ENCODE data around the gene CTNNA2.
"Not testable (repeated sequence)": the region's sequence is repeated elsewhere in the genome, so short reads cannot be mapped to it uniquely, and the experiment has no call there.

CTNNA2 gene

DNA sequence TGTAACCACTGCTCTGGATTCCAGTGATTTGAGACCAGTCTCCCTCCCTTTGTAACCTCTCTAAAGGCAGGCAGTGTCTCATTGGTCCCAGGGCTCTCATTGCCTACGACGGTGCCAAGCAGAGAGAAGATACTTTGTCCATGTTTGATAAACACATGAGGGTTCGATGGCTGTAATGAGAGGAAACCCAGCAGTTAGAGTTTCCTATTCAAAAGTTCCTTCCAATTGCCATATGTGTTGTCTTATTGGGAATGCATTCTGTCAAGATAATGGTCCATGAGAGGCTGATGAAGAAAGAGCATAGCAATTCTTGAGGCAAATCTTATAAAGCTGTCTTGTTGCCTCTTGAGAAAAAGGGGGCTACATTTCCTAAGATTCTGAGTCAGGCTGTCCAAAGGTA lies 499.2 kb downstream of the CTNNA2 start:
- Histone ChIP-seq H3K9me3 (ENCODE audit: control insufficient read depth, low read length) (no peaks in the 10 kb centered on the region), H3K4me1 (ENCODE audit: control insufficient read depth, insufficient read depth, low read length) (no peaks in the 10 kb centered on the region)

DNA sequence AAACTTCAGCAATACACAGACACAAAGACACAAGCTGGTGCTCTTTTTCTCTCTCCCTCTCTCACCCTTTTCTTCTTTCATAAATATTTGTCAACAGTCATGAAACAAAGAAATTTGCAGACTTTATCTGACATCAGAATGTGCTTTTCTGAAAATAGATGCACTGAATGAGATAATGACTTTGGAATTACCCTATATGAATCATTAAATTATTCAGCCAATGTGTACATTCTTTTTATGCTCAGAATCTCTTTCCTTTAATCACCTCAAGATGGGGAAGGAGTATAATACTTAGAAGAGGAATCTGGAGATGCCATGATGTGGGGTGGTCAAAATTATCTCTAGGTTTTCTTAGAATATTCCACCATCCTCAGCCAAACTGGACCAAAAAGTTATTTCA lies 501.8 kb downstream of the CTNNA2 start:
- no peak overlapping the region for H3K4me3 ChIP-seq (ENCODE audit: low read length)

More for the DNA sequence above, 499.2 kb downstream of the CTNNA2 start:
- H3K9ac ChIP-seq (ENCODE audit: low read length): no peak overlapping the region
- H3K27me3 ChIP-seq (ENCODE audit: control insufficient read depth, insufficient read depth, low read length): no peaks in the 10 kb centered on the region
- H3K4me3 ChIP-seq (ENCODE audit: low read length): no peak overlapping the region
- no peaks in the 10 kb centered on the region for H3K36me3 ChIP-seq (ENCODE audit: control insufficient read depth, insufficient read depth, low read length)

DNA sequence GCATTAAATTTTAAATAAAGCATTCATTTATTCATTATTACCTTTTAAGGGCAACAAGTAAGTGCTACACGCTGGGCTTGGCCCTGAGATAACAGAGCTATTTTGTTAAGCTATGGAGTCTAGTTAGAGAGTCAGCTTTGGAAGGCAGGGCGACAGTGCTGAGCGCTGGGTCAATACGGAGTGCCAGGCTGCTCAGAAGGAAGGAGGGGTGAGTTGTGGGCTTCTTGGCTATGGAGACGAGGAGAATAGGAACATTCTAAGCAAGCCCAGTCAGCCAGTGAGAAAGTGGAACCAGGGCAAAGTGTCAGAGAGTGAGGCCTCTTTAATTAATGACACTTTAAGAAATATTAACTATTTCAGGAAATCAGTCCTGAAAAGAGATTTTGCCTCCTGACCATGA lies 503.3 kb downstream of the CTNNA2 start:
- no peaks in the 10 kb centered on the region for H3K9me3 ChIP-seq (ENCODE audit: control insufficient read depth, low read length)
- H3K4me3 ChIP-seq (ENCODE audit: low read length): no peak overlapping the region
- H3K4me1 ChIP-seq (ENCODE audit: control insufficient read depth, insufficient read depth, low read length): no peaks in the 10 kb centered on the region
- no peaks in the 10 kb centered on the region for H3K27me3 ChIP-seq (ENCODE audit: control insufficient read depth, insufficient read depth, low read length)
- no peaks in the 10 kb centered on the region for H3K36me3 ChIP-seq (ENCODE audit: control insufficient read depth, insufficient read depth, low read length)
- no peak overlapping the region for H3K9ac ChIP-seq (ENCODE audit: low read length)

More for the DNA sequence above, 501.8 kb downstream of the CTNNA2 start:
- H3K36me3 ChIP-seq (ENCODE audit: control insufficient read depth, insufficient read depth, low read length): no peaks in the 10 kb centered on the region
- no peaks in the 10 kb centered on the region for H3K9me3 ChIP-seq (ENCODE audit: control insufficient read depth, low read length)
- no peaks in the 10 kb centered on the region for H3K4me1 ChIP-seq (ENCODE audit: control insufficient read depth, insufficient read depth, low read length)
- no peaks in the 10 kb centered on the region for H3K27me3 ChIP-seq (ENCODE audit: control insufficient read depth, insufficient read depth, low read length)
- no peak overlapping the region for H3K9ac ChIP-seq (ENCODE audit: low read length)

DNA sequence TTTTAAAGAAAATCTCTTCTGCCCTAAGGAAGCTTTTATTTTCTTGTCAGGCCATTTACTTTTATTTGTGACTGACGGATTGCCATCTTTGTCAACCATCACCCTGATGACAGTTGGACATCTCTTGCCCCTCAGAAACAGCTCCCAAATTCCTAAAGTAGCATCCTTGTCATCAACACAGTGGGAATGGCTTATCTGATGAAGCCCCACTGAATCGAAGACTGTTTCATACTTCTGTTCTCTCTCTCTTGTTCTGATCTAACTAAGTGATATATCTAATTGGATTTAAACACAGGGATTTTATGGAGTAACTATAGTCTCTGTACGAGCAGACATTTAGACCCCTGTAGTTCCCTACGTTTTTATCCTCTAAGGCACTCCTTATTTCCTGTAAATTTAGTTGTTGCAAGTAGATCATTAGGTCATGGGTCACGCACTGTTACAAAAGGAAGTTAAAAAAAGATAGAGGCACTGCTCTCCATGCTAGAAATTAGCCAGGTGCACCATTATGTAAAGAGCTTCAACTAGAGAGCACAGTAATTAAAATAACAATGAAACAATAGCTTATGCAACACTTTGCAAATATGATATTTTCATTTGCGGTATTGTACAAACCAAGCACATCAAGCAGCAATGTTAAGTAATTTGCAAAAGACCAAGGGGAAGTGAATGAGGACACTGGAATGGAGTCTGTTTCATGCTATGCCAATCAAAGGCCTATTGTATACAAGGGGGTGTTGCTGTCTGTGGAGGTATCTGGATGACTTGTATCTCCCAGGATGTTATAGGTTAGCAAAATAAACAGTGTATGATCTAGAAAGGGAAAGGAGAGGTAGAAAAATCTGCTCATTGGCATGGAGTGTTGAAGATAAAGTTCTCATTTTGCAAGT lies 507.0 kb downstream of the CTNNA2 start:
- Histone ChIP-seq H3K36me3 (ENCODE audit: control insufficient read depth, insufficient read depth, low read length) (no peaks in the 10 kb centered on the region), H3K4me3 (ENCODE audit: low read length) (no peak overlapping the region), H3K9ac (ENCODE audit: low read length) (no peak overlapping the region), H3K27me3 (ENCODE audit: control insufficient read depth, insufficient read depth, low read length) (no peaks in the 10 kb centered on the region), H3K4me1 (ENCODE audit: control insufficient read depth, insufficient read depth, low read length) (no peaks in the 10 kb centered on the region), H3K9me3 (ENCODE audit: control insufficient read depth, low read length) (no peaks in the 10 kb centered on the region)

DNA sequence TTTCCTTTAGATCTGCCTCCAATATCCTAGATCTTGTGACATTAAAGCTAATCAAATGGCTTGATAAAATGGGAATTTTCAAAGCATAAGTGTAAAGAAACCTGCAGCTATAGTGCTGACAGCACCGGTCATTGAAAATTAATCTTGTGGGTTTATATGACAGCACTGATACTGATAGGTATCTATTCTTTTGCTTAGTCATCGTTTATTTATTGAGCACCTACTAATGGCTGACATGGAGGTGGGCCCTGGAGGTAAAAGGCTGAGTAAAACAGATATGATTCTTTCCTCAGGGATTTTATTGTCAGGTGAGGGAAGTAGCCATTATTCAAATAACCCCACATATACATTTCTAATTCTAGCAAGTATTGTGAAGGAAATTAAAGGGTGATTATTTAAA lies 509.2 kb downstream of the CTNNA2 start:
- Histone ChIP-seq H3K27me3 (ENCODE audit: control insufficient read depth, insufficient read depth, low read length) (no peaks in the 10 kb centered on the region), H3K4me3 (ENCODE audit: low read length) (no peak overlapping the region), H3K4me1 (ENCODE audit: control insufficient read depth, insufficient read depth, low read length) (no peaks in the 10 kb centered on the region), H3K9ac (ENCODE audit: low read length) (no peak overlapping the region), H3K9me3 (ENCODE audit: control insufficient read depth, low read length) (no peaks in the 10 kb centered on the region), H3K36me3 (ENCODE audit: control insufficient read depth, insufficient read depth, low read length) (no peaks in the 10 kb centered on the region)

DNA sequence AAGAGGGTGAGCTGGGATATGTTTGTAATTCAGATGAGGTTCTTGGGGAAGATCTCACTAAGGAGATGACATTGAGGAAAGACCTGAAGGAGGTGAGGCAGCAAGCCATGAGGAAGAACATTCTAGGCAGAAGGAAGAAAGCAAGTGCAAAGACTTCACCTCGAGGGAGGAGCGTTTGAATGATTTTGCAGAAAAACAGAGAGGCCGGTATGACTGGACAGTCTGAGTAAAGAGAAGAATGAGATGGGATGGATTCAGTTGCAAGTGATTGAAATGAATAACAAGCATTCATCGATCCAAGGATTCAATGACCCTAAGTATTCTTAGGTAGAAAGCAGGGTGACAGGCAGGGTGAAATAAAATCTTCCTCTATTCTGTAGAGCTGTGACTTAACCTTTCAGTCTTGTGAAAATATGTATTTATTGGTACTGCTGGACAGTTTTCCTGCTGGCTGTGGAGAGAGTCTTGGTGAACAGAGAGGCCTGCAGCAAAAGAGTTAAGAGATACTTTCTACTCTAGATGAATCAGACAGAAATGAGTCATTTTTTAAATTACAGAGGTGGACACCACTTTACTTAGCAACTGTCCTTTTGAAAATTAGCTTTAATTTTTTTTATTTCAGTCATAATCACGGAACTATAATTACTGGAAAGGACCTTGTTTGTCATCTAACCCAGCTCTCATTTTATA lies 513.3 kb downstream of the CTNNA2 start:
- H3K9me3 ChIP-seq (ENCODE audit: control insufficient read depth, low read length): no peaks in the 10 kb centered on the region
- no peaks in the 10 kb centered on the region for H3K4me1 ChIP-seq (ENCODE audit: control insufficient read depth, insufficient read depth, low read length)
- H3K27me3 ChIP-seq (ENCODE audit: control insufficient read depth, insufficient read depth, low read length): no peaks in the 10 kb centered on the region
- no peak overlapping the region for H3K4me3 ChIP-seq (ENCODE audit: low read length)
- no peaks in the 10 kb centered on the region for H3K36me3 ChIP-seq (ENCODE audit: control insufficient read depth, insufficient read depth, low read length)
- no peak overlapping the region for H3K9ac ChIP-seq (ENCODE audit: low read length)

DNA sequence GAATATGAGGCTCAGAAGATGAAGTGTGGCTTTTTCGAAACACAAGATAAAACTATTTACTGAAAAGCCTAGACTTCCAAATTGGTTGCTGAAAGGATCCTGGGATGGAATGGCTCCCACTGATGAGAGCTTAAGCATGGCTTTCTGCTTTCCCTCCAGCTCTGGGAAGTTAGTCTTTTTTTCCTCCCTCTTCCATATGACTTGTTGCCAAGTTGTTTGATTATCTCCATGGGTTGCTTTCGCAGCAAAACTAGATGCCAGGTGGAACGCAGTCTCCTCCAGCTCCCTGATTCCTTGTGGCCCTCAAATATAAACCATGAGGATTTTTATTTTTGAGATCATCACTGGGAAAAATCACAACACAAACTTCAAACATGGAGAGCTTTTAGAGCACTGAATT lies 515.2 kb downstream of the CTNNA2 start:
- Histone ChIP-seq H3K9ac (ENCODE audit: low read length) (no peak overlapping the region), H3K27me3 (ENCODE audit: control insufficient read depth, insufficient read depth, low read length) (no peaks in the 10 kb centered on the region), H3K9me3 (ENCODE audit: control insufficient read depth, low read length) (no peaks in the 10 kb centered on the region), H3K4me1 (ENCODE audit: control insufficient read depth, insufficient read depth, low read length) (no peaks in the 10 kb centered on the region), H3K36me3 (ENCODE audit: control insufficient read depth, insufficient read depth, low read length) (no peaks in the 10 kb centered on the region), H3K4me3 (ENCODE audit: low read length) (no peak overlapping the region)

DNA sequence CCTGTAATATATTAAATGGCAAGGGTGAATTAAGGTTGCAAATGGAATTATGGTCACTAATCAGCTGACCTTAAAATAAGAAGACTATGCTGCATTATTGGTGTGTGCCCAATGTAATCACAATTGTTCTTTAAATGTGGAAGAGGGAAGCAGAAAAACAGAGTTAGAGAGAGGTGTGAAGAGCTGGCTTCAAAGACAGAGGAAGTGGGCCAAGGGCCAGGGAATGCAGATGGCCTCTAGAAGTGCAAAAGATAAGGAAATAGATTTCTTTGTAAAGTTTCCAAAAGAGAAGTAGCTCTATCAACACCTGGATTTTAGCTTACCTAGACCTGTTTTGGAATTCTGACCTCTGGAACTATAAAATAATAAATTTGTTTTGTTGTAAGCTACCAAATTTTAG lies 515.7 kb downstream of the CTNNA2 start:
- Histone ChIP-seq H3K36me3 (ENCODE audit: control insufficient read depth, insufficient read depth, low read length) (no peaks in the 10 kb centered on the region), H3K9ac (ENCODE audit: low read length) (no peak overlapping the region), H3K27me3 (ENCODE audit: control insufficient read depth, insufficient read depth, low read length) (no peaks in the 10 kb centered on the region), H3K4me1 (ENCODE audit: control insufficient read depth, insufficient read depth, low read length) (no peaks in the 10 kb centered on the region), H3K9me3 (ENCODE audit: control insufficient read depth, low read length) (no peaks in the 10 kb centered on the region), H3K4me3 (ENCODE audit: low read length) (no peak overlapping the region)

DNA sequence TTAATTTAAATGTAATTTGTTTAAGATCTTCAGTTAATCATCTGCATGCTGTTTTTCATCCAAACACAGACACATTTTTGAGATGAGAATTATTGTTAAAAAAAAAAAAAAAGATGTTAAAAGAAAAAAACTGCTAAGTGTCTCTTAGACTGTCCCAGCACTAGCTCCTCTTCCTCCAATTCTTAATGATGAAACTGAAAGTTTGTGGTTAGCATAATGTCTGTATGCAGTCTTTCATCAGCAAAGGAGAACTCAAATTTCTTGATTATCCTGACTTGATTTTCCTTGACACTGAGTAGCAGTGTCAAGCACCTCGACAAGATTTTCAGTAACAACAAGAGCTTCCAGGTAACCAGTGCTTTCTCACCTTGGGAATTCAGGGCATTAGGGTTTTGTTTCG lies 517.3 kb downstream of the CTNNA2 start:
- no peaks in the 10 kb centered on the region for H3K36me3 ChIP-seq (ENCODE audit: control insufficient read depth, insufficient read depth, low read length)
- H3K9ac ChIP-seq (ENCODE audit: low read length): no peak overlapping the region
- H3K9me3 ChIP-seq (ENCODE audit: control insufficient read depth, low read length): no peaks in the 10 kb centered on the region
- no peaks in the 10 kb centered on the region for H3K4me1 ChIP-seq (ENCODE audit: control insufficient read depth, insufficient read depth, low read length)
- H3K4me3 ChIP-seq (ENCODE audit: low read length): no peak overlapping the region
- no peaks in the 10 kb centered on the region for H3K27me3 ChIP-seq (ENCODE audit: control insufficient read depth, insufficient read depth, low read length)

DNA sequence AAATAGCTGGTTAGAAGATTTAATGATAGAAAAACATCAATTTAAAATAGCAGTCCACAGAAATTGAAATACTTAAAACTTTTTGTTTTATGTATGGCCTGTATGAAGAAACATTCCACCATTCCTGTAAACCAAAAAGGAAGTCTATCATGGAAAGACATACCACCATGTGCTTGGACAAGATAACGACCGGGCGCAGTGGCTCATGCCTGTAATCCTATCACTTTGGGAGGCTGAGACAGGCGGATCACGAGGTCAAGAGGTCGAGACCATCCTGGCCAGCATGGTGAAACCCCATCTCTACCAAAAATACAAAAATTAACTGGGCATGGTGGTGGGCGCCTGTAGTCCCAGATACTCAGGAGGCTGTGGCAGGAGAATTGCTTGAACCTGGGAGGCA lies 519.8 kb downstream of the CTNNA2 start:
- H3K9ac ChIP-seq (ENCODE audit: low read length); H3K27me3 ChIP-seq (ENCODE audit: control insufficient read depth, insufficient read depth, low read length); H3K4me1 ChIP-seq (ENCODE audit: control insufficient read depth, insufficient read depth, low read length); H3K9me3 ChIP-seq (ENCODE audit: control insufficient read depth, low read length); H3K4me3 ChIP-seq (ENCODE audit: low read length); H3K36me3 ChIP-seq (ENCODE audit: control insufficient read depth, insufficient read depth, low read length): not testable (repeated sequence)

DNA sequence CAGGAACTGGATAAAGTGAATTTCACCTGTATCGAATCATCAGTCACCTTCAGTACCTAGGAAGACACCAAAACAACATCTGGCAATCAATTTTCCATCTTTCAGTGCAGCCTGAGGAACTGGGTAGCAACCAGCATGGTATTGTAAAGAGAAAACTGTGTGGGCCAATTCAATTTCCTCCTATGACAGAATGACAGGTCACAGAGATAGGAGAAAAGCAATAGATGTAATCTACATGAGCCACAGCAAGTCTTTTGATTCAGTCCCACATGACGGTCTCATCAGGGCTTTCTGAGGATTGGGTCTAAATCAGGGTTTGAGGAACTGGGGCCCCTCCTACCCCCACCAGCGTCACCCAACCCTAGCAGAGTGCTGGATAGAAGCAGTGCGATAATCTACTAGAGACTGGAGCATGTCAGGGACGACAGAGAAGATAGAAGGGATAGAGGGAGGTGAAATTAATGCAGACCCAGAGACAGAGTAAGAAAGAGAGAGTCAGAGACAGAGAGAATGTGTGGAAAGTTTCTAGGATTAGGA lies 523.0 kb downstream of the CTNNA2 start:
- Histone ChIP-seq H3K9me3 (ENCODE audit: control insufficient read depth, low read length) (no peaks in the 10 kb centered on the region), H3K4me1 (ENCODE audit: control insufficient read depth, insufficient read depth, low read length) (no peaks in the 10 kb centered on the region), H3K4me3 (ENCODE audit: low read length) (no peak overlapping the region), H3K36me3 (ENCODE audit: control insufficient read depth, insufficient read depth, low read length) (no peaks in the 10 kb centered on the region), H3K9ac (ENCODE audit: low read length) (no peak overlapping the region), H3K27me3 (ENCODE audit: control insufficient read depth, insufficient read depth, low read length) (no peaks in the 10 kb centered on the region)

DNA sequence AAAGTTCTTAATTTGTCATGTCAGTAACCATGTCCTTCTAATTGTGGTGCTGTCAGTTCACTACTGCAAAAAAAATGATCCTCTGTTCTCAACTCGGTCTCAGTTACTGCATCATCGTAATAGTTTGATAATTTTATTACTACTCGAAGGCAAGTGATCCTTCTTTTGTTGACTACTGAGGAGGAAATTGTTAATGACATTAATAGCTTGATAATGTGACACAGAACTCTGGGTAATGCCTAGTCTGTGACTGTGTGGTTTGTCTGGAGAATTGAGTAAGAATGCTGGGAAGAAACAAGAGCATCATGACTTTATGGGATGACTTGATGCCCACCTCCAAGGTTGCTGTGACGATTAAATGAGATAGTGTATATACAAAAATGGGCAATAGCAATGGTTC lies 524.5 kb downstream of the CTNNA2 start:
- H3K4me1 ChIP-seq (ENCODE audit: control insufficient read depth, insufficient read depth, low read length): no peaks in the 10 kb centered on the region
- H3K9me3 ChIP-seq (ENCODE audit: control insufficient read depth, low read length): no peaks in the 10 kb centered on the region
- no peak overlapping the region for H3K4me3 ChIP-seq (ENCODE audit: low read length)
- H3K9ac ChIP-seq (ENCODE audit: low read length): no peak overlapping the region
- no peaks in the 10 kb centered on the region for H3K27me3 ChIP-seq (ENCODE audit: control insufficient read depth, insufficient read depth, low read length)
- no peaks in the 10 kb centered on the region for H3K36me3 ChIP-seq (ENCODE audit: control insufficient read depth, insufficient read depth, low read length)

Data from mucosa of stomach (tissue), 1 donor.